Endothelial cell of umbilical vein (primary cell): Measurements from ENCODE around the gene LST1. TPM values are rescaled to one million over a fixed set of nuclear protein-coding genes. Genes with fewer than 3 reads are reported as not detected.

ENCODE experiments used
- BruUV-seq: library from RNA; stranded (reverse); fragments of 400-500 nt; replicated peaks from 2 replicates; lab custom pipeline; 2021; lab: Mats Ljungman, UMichigan
- CTCF ChIA-PET: fragments of 300-600, 350-600 bp; sonication (Branson Sonifier 250); formaldehyde crosslinking; loops from one replicate; lab custom pipeline; 2021; ENCODE audit warnings: antibody characterized with exemption, inconsistent platforms; lab: Charles Lee
- POLR2A ChIA-PET: fragments of 300-600, 350-600 bp; sonication (Branson Sonifier 250); formaldehyde crosslinking; loops from one replicate; lab custom pipeline; 2021; ENCODE audit warnings: antibody characterized with exemption, inconsistent platforms; lab: Charles Lee
- DNase-seq: peaks from one replicate; pipeline ENCODE4 v3.0.0-alpha.2; 2011; ENCODE audit warnings: low read depth, low spot score
- FAIRE-seq: peaks from 2 replicates; lab custom pipeline; 2011; peaks lifted over from hg19 to GRCh38; lab: Jason Lieb, UNC
- H2AFZ ChIP-seq: 2 replicates; pipeline ENCODE4 v1.6.0; 2012; ENCODE audit warnings: low read depth, low read length, control low read depth, inconsistent platforms
- H3K27ac ChIP-seq: 2 replicates; pipeline ENCODE4 v1.5.1; 2011; ENCODE audit warnings: low read depth, mild to moderate bottlenecking, control low read depth, low read length, moderate library complexity; ENCODE audit not compliant: insufficient read depth
- H3K27me3 ChIP-seq, 2 experiments: 2 replicates each; pipeline versions ENCODE4 v1.6.0 to v1.6.1; 2011; ENCODE audit warnings: low read length in 2 of 2, mixed read lengths in 1 of 2; ENCODE audit not compliant: control insufficient read depth in 2 of 2, insufficient read depth in 2 of 2
- H3K36me3 ChIP-seq, 2 experiments: 2 replicates in 1 of 2; 3 replicates in 1 of 2; pipeline ENCODE4 v1.5.1; 2011; ENCODE audit warnings: low read length in 2 of 2, mild to moderate bottlenecking in 1 of 2, moderate library complexity in 1 of 2; ENCODE audit not compliant: control insufficient read depth in 2 of 2, insufficient read depth in 2 of 2; ENCODE audit errors: extremely low read depth in 1 of 2
- H3K4me1 ChIP-seq: 3 replicates; pipeline ENCODE4 v1.5.1; 2011; ENCODE audit warnings: mild to moderate bottlenecking, low read length; ENCODE audit not compliant: control insufficient read depth, insufficient read depth; ENCODE audit errors: extremely low read depth
- H3K4me2 ChIP-seq: 2 replicates; pipeline ENCODE4 v1.6.1; 2011; ENCODE audit warnings: low read length, control low read depth, mixed read lengths; ENCODE audit not compliant: insufficient read depth
- H3K4me3 ChIP-seq, 3 experiments: fragments of 200-600 bp in 1 of 3; sonication (generic), shearing (Covaris generic) in 1 of 3; replicated peaks in 1 of 3; 2 replicates each; pipeline ENCODE4 v1.5.1; 2011 to 2016; ENCODE audit warnings: control low read depth in 3 of 3, low read length in 3 of 3, mild to moderate bottlenecking in 2 of 3, inconsistent platforms in 1 of 3, low read depth in 1 of 3, moderate library complexity in 1 of 3; ENCODE audit not compliant: insufficient read depth in 1 of 3
- H3K79me2 ChIP-seq: 2 replicates; pipeline ENCODE4 v1.6.0; 2012; ENCODE audit warnings: low read length, inconsistent platforms; ENCODE audit not compliant: control insufficient read depth, insufficient read depth
- H3K9ac ChIP-seq: replicated peaks from 2 replicates; pipeline ENCODE3; 2011; ENCODE audit warnings: low read length, control low read depth; ENCODE audit not compliant: insufficient read depth; ENCODE audit errors: extremely low read depth
- H3K9me1 ChIP-seq: replicated peaks from 3 replicates; pipeline ENCODE4 v1.6.0; 2011; ENCODE audit warnings: mild to moderate bottlenecking, low read length; ENCODE audit not compliant: control insufficient read depth, insufficient read depth; ENCODE audit errors: extremely low read depth
- H3K9me3 ChIP-seq: replicated peaks from 2 replicates; pipeline ENCODE4 v1.5.1; 2012; ENCODE audit warnings: low read length, inconsistent platforms; ENCODE audit not compliant: control insufficient read depth, insufficient read depth
- H4K20me1 ChIP-seq: replicated peaks from 2 replicates; pipeline ENCODE3; 2011; ENCODE audit warnings: mild to moderate bottlenecking, low read length; ENCODE audit not compliant: control insufficient read depth, insufficient read depth; ENCODE audit errors: extremely low read depth
- EZH2 ChIP-seq: IDR thresholded peaks from 2 replicates; pipeline ENCODE4 v1.6.1; 2012; ENCODE audit warnings: borderline replicate concordance, low read depth, mild to moderate bottlenecking, moderate library complexity, low read length, inconsistent platforms; ENCODE audit not compliant: severe bottlenecking
- FOS ChIP-seq: IDR thresholded peaks from 2 replicates; pipeline ENCODE4 v1.6.1; 2011; ENCODE audit warnings: mild to moderate bottlenecking, low read length, moderate library complexity, borderline replicate concordance; ENCODE audit not compliant: insufficient read depth
- GATA2 ChIP-seq: IDR thresholded peaks from 2 replicates; pipeline ENCODE4 v1.7.0; 2011; ENCODE audit warnings: low read depth, mild to moderate bottlenecking, moderate library complexity, mixed read lengths, low read length; ENCODE audit not compliant: insufficient read length, insufficient read depth
- JUN ChIP-seq: IDR thresholded peaks from 2 replicates; pipeline ENCODE4 v1.6.1; 2011; ENCODE audit warnings: borderline replicate concordance, low read depth; ENCODE audit not compliant: insufficient read length, insufficient read depth
- MYC ChIP-seq: IDR thresholded peaks from one replicate; pipeline ENCODE4 v1.6.1; 2011; ENCODE audit warnings: mild to moderate bottlenecking, low read depth, low read length
- POLR2A ChIP-seq: IDR thresholded peaks from 2 replicates; pipeline ENCODE4 v1.6.1; 2012; ENCODE audit warnings: low read depth, mild to moderate bottlenecking, control low read depth, low read length
- POLR2AphosphoS5 ChIP-seq: IDR thresholded peaks from 2 replicates; pipeline ENCODE4 v1.6.1; 2012; ENCODE audit warnings: low read depth, mild to moderate bottlenecking, control low read depth, low read length, moderate library complexity; ENCODE audit not compliant: insufficient read depth
- dilution Hi-C: fragments of 300-500 bp; cut with MboI; formaldehyde crosslinking; loops from one replicate; pipeline ENCODE4 v1.15.0; 2019; ENCODE audit warnings: low sequenced_read_pairs; ENCODE audit not compliant: extremely low pct_ligation_motif_present
- intact Hi-C: fragments of 100-400 bp; cut with micrococcal nuclease; formaldehyde crosslinking; loops from one replicate; pipeline ENCODE4 v1.10.0; 2022
- polyA plus RNA-seq, 4 experiments: library from polyadenylated mRNA; depleted of rRNA in 3 of 4; stranded (reverse) in 3 of 4; unstranded in 1 of 4; fragments of >200 nt; gene quantifications; 2 replicates each; pipeline versions ENCODE4 v1.2.1 to v1.2.3, GENCODE V29; 2011 to 2012; ENCODE audit warnings: missing spikeins in 1 of 4
- total RNA-seq: library from RNA; stranded (reverse); gene quantifications from 2 replicates; pipeline ENCODE4 v1.2.3, GENCODE V29; 2021
- TF ChIP-seq, protein P1 (sequence below): IDR thresholded peaks from 2 replicates; pipeline ENCODE4 v1.6.1; 2011; ENCODE audit not compliant: insufficient read depth, insufficient read length
- TF ChIP-seq, protein P2 (sequence below), 2 donors: IDR thresholded peaks; 1 replicate in 1 of 2; 2 replicates in 1 of 2; pipeline ENCODE4 v1.5.1; 2011; ENCODE audit warnings: low read length in 2 of 2, mild to moderate bottlenecking in 2 of 2, moderate library complexity in 2 of 2, control low read depth in 1 of 2, inconsistent platforms in 1 of 2, low read depth in 1 of 2; ENCODE audit not compliant: insufficient read depth in 1 of 2; ENCODE audit errors: extremely low read depth in 1 of 2

The LST1 gene
- total and polyA plus RNA-seq, 2 donors (not counting 3 experiments of a cell fraction or from before 2014, with no cell fraction given) = 1.00 to 1.8 TPM

DNA sequence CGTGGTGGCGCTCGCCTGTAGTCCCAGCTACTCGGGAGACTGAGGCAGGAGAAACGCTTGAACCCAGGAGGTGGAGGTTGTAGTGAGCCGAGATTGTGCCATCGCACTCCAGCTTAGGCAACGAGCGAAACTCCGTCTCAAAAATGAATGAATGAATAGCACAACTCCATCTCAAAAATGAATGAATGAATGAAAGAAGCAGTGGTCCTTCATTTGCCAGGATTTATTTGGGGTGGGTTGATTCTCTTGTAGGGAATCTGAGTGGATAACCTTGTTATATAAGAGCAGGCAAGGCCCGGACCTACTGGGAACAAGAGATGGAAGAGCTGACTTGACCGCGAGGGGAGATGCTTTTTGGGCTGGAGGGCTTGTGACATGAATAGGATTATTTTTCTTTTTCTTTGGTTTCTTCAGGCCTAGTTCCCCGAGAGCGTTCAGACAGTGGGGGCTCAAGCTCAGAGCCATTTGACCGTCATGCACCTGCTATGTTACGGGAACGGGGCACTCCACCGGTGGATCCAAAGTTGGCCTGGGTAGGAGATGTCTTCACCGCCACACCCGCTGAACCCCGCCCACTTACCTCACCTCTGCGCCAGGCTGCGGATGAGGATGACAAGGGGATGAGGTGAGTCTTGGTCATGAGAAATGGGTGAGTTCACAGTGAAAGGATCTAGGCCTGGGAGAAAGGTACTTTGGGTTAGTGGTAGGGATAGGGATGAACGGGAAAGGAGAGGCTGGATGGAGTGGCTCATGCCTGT lies 44.3 kb downstream of the LST1 start:
- BruUV-seq = no TSS peak
- dilution Hi-C loops (no loop called here), intact Hi-C loops (no loop called here)
- Histone ChIP-seq H3K27ac (no peak overlapping the region), H3K9me1 (no peaks in the 10 kb centered on the region), H3K79me2 (peaks cover 39% of the 10 kb centered on the region), H3K4me2 (no peak overlapping the region), H4K20me1 (peaks cover 3% of the 10 kb centered on the region), H3K9me3 (no peaks in the 10 kb centered on the region), H3K36me3 (peaks cover 46 to 86% of the 10 kb centered on the region in 2 experiments), H3K9ac (no peak overlapping the region), H3K4me1 (no peaks in the 10 kb centered on the region), H3K4me3 (no peak overlapping the region), H2AFZ (no peak overlapping the region), H3K27me3 (no peaks in the 10 kb centered on the region)
- CTCF ChIA-PET = interaction anchor here (0.9 kb wide), 1 partner anchor 11 kb away, joined by 5 read pairs; no protein-coding TSS in a partner anchor
- TF ChIP-seq, protein P1, sequence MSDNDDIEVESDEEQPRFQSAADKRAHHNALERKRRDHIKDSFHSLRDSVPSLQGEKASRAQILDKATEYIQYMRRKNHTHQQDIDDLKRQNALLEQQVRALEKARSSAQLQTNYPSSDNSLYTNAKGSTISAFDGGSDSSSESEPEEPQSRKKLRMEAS = no peak
- TF ChIP-seq, protein P2, sequence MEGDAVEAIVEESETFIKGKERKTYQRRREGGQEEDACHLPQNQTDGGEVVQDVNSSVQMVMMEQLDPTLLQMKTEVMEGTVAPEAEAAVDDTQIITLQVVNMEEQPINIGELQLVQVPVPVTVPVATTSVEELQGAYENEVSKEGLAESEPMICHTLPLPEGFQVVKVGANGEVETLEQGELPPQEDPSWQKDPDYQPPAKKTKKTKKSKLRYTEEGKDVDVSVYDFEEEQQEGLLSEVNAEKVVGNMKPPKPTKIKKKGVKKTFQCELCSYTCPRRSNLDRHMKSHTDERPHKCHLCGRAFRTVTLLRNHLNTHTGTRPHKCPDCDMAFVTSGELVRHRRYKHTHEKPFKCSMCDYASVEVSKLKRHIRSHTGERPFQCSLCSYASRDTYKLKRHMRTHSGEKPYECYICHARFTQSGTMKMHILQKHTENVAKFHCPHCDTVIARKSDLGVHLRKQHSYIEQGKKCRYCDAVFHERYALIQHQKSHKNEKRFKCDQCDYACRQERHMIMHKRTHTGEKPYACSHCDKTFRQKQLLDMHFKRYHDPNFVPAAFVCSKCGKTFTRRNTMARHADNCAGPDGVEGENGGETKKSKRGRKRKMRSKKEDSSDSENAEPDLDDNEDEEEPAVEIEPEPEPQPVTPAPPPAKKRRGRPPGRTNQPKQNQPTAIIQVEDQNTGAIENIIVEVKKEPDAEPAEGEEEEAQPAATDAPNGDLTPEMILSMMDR (IDR thresholded peaks at IDR 0.05; ENCODE audit: extremely low read depth in 1 of 2, insufficient read depth in 1 of 2, low read depth in 1 of 2, low read length in 2 of 2) = no peak
- no peak for TF ChIP-seq JUN
- no peak for DNase-seq
- POLR2A ChIA-PET = no interaction called here
- FAIRE-seq = no peak

DNA sequence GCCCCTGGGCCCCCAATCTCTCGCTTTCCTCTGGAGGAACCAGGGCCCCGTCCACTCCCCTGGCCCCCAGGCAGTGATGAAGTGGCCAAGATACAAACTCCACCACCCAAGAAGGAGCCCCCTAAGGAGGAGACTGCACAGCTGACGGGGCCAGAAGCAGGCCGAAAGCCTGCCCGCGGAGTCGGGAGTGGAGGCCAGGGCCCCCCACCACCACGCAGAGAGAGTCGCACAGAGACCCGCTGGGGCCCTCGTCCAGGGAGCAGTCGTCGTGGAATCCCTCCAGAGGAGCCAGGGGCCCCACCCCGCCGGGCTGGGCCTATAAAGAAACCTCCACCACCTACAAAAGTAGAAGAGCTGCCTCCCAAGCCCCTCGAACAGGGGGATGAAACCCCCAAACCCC lies 45.1 kb downstream of the LST1 start:
- no peak overlapping the region for H3K4me2 ChIP-seq
- H3K36me3 ChIP-seq = peaks cover 52 to 85% of the 10 kb centered on the region in 2 experiments
- H3K4me3 ChIP-seq = no peak overlapping the region
- H3K9me1 ChIP-seq = no peaks in the 10 kb centered on the region
- DNase-seq (no peak), FAIRE-seq (no peak)
- no peak overlapping the region for H2AFZ ChIP-seq
- H3K4me1 ChIP-seq = no peaks in the 10 kb centered on the region
- TSS peak; percentile 19 for BruUV-seq
- no peak overlapping the region for H3K9ac ChIP-seq
- H3K27me3 ChIP-seq = no peaks in the 10 kb centered on the region
- no peak overlapping the region for H3K27ac ChIP-seq
- H3K79me2 ChIP-seq = peaks cover 31% of the 10 kb centered on the region
- POLR2A ChIA-PET = no interaction called here
- CTCF ChIA-PET = no interaction called here
- no peaks in the 10 kb centered on the region for H3K9me3 ChIP-seq
- intact Hi-C loops = no loop called here
- dilution Hi-C loops = no loop called here
- H4K20me1 ChIP-seq = peaks cover 3% of the 10 kb centered on the region
- TF ChIP-seq JUN (no peak), POLR2A (no peak), MYC (no peak), FOS (no peak), EZH2 (no peak), GATA2 (no peak), POLR2AphosphoS5 (no peak)
- TF ChIP-seq, protein P1 = no peak
- TF ChIP-seq, protein P2 (IDR thresholded peaks at IDR 0.05; ENCODE audit: extremely low read depth in 1 of 2, insufficient read depth in 1 of 2, low read depth in 1 of 2, low read length in 2 of 2) = no peak
